Neural crest cell (in vitro differentiated cells): ENCODE results near the gene DSCAM. TPM values are rescaled to one million over a fixed set of nuclear protein-coding genes. Genes with fewer than 3 reads are reported as not detected.

Source experiments
- DNase-seq: peaks from one replicate; pipeline ENCODE4 v3.0.0; 2021; ENCODE audit warnings: low read depth, mixed read lengths, low spot score
- H3K27ac Mint-ChIP-seq: one replicate; pipeline ENCODE4 v1.8.0; 2021; ENCODE audit warnings: mild to moderate bottlenecking, mixed read lengths; ENCODE audit not compliant: unreplicated experiment
- H3K27me3 Mint-ChIP-seq: 2 replicates; pipeline ENCODE4 v1.8.0; 2021; ENCODE audit warnings: low read depth, mild to moderate bottlenecking, mixed read lengths
- H3K36me3 Mint-ChIP-seq: 2 replicates; pipeline ENCODE4 v1.8.0; 2021; ENCODE audit warnings: low read depth, mild to moderate bottlenecking, mixed read lengths
- H3K4me1 Mint-ChIP-seq: 2 replicates; pipeline ENCODE4 v1.8.0; 2021; ENCODE audit warnings: mixed read lengths
- H3K4me3 Mint-ChIP-seq: one replicate; pipeline ENCODE4 v1.8.0; 2021; ENCODE audit warnings: mild to moderate bottlenecking, mixed read lengths
- H3K9me3 Mint-ChIP-seq: 2 replicates; pipeline ENCODE4 v1.8.0; 2021; ENCODE audit warnings: mixed read lengths
- total RNA-seq: library from RNA; stranded (reverse); gene quantifications from 2 replicates; pipeline ENCODE4 v1.2.1, GENCODE V29; 2021
- TF ChIP-seq, protein P1 (sequence below): fragments of 200-600 bp; sonication (generic); conservative IDR thresholded peaks from 2 replicates; pipeline ENCODE4 v1.5.0; 2021; ENCODE audit warnings: antibody characterized with exemption, mild to moderate bottlenecking

Gene DSCAM
- total RNA-seq, 1 donor from 2014 or later: 0.19 TPM

DNA sequence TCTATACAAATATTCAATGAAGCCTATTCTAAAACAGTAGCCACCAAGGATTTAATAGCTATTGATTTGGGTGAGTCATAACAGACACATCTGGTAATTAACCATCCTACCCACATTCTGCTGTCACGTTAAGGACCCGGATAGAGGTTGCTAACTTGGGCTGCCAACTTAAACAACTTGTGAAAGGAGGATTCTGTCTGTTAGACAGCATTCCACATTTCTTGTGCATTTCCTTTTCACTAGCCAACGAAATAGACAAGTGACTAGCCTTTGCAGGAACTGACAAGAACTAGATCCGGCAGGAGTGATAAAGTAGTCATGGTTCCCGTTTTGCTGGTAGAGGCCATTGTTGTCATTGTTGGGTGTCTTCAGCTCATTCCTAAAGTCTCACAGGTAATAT is 9.5 kb downstream of the DSCAM start:
- Mint-ChIP-seq H3K9me3 (no peaks in the 10 kb centered on the region), H3K27ac (no peak overlapping the region), H3K4me3 (no peak overlapping the region), H3K36me3 (no peaks in the 10 kb centered on the region), H3K27me3 (peaks cover 52% of the 10 kb centered on the region), H3K4me1 (peaks cover 29% of the 10 kb centered on the region)
- DNase-seq: no peak
- TF ChIP-seq, protein P1, sequence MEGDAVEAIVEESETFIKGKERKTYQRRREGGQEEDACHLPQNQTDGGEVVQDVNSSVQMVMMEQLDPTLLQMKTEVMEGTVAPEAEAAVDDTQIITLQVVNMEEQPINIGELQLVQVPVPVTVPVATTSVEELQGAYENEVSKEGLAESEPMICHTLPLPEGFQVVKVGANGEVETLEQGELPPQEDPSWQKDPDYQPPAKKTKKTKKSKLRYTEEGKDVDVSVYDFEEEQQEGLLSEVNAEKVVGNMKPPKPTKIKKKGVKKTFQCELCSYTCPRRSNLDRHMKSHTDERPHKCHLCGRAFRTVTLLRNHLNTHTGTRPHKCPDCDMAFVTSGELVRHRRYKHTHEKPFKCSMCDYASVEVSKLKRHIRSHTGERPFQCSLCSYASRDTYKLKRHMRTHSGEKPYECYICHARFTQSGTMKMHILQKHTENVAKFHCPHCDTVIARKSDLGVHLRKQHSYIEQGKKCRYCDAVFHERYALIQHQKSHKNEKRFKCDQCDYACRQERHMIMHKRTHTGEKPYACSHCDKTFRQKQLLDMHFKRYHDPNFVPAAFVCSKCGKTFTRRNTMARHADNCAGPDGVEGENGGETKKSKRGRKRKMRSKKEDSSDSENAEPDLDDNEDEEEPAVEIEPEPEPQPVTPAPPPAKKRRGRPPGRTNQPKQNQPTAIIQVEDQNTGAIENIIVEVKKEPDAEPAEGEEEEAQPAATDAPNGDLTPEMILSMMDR: no peak

DNA sequence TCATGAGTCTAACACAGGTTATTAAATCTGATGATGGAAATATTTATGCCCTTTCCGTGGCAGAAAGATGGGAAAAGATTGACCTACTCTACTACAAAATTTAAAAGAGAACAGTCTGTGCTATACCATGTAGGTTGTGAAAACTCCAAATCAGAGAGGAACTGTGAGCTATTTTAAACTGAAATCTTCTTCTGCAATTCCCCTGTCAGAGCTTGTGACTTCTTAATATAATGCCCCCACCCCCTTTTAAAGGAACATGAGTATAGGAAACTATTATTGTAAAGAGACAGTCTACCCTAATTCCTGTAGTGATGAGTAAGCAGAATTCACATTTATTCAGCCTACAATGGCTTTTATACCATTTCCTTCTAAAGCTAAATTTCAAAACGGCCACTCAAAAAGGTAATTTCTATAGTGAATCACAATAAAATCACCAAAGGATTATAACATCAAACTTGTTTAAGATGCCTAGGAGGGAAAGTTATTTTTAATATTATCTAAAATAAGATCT is 11.7 kb downstream of the DSCAM start:
- no peak for DNase-seq
- Mint-ChIP-seq H3K36me3 (no peaks in the 10 kb centered on the region), H3K27me3 (peaks cover 31% of the 10 kb centered on the region), H3K4me3 (no peak overlapping the region), H3K27ac (no peak overlapping the region), H3K9me3 (no peaks in the 10 kb centered on the region), H3K4me1 (peaks cover 13% of the 10 kb centered on the region)
- TF ChIP-seq, protein P1: no peak

DNA sequence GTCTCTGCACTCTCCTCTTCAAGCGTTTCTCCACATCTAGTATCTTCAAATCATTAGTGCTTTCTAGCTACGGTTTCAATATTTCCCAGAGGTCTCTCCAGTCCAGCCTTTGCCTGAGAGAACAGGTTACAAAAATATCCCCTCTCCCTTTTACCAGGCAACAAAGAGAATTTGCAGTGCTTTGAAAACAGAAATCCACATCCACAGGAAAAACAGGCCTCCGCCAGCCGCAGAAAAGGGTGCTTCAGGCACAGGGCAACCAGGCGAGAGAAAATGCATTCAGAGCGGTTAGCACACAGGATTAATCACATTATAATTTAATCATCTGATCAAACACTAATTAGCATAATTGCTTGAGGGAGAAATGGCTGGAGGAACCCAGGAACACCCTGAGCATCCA is 13.8 kb downstream of the DSCAM start:
- H3K36me3 Mint-ChIP-seq: no peaks in the 10 kb centered on the region
- no peak overlapping the region for H3K4me3 Mint-ChIP-seq
- no peaks in the 10 kb centered on the region for H3K9me3 Mint-ChIP-seq
- H3K27me3 Mint-ChIP-seq: peaks cover 14% of the 10 kb centered on the region
- DNase-seq: no peak
- H3K4me1 Mint-ChIP-seq: peaks cover 13% of the 10 kb centered on the region
- TF ChIP-seq, protein P1: no peak
- no peak overlapping the region for H3K27ac Mint-ChIP-seq

DNA sequence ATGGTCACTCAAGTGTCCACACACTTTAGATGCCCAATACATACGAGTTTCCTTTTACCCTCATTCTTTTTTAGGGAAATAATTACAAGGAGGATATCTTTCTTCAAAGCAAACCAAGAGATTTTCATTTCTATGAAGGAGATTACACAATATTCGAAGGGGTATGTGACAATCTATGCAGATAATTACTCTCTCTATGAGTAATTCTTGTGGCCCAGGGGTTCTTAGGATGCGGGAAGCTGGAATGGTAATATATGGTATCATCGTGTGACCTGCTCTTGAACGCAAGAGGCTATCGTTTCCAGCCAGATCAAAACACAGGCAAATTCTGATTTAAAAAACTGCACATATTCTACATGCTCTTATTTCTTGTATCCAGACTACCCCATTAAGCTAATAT is 14.6 kb downstream of the DSCAM start:
- no peak for DNase-seq
- H3K36me3 Mint-ChIP-seq: no peaks in the 10 kb centered on the region
- peaks cover 9% of the 10 kb centered on the region for H3K27me3 Mint-ChIP-seq
- TF ChIP-seq, protein P1: no peak
- H3K27ac Mint-ChIP-seq: no peak overlapping the region
- no peak overlapping the region for H3K4me3 Mint-ChIP-seq
- H3K9me3 Mint-ChIP-seq: no peaks in the 10 kb centered on the region
- H3K4me1 Mint-ChIP-seq: peaks cover 13% of the 10 kb centered on the region

DNA sequence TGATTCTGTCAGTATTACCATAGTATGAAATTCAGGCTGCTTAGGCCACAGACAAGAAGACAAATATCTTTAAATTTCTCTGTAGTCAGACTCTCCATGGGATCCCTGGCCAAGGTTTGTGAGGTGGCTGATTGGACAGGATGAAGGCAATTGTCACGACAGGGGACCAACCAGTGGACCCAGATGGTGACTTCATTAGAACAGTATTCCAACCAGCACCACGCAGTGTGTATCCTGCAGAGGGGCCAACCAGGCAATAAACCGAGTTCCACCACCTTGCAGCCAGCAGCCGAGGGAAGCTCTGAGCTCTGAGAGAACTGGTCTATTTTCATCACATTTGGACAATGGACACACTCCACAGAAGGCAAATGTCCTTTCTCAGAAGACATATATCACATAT is 16.1 kb downstream of the DSCAM start:
- Mint-ChIP-seq H3K27me3 (peaks cover 3% of the 10 kb centered on the region), H3K4me1 (peaks cover 13% of the 10 kb centered on the region), H3K27ac (no peak overlapping the region), H3K9me3 (no peaks in the 10 kb centered on the region), H3K36me3 (no peaks in the 10 kb centered on the region), H3K4me3 (no peak overlapping the region)
- TF ChIP-seq, protein P1: no peak
- no peak for DNase-seq
